Nephron (organoid): ENCODE results near the gene CD19.

Source experiments
- H3K27ac Mint-ChIP-seq, 3 experiments: 2 replicates each; pipeline ENCODE4 v1.8.0; 2020; ENCODE audit warnings: mixed read lengths in 3 of 3, mild to moderate bottlenecking in 2 of 3, moderate library complexity in 1 of 3
- H3K27me3 Mint-ChIP-seq: 2 replicates; pipeline ENCODE4 v1.8.0; 2021; ENCODE audit warnings: low read depth, mild to moderate bottlenecking, moderate library complexity, mixed read lengths
- H3K36me3 Mint-ChIP-seq: 2 replicates; pipeline ENCODE4 v1.8.0; 2020; ENCODE audit warnings: low read depth, mixed read lengths
- H3K4me1 Mint-ChIP-seq: 2 replicates; pipeline ENCODE4 v1.8.0; 2020; ENCODE audit warnings: mixed read lengths
- H3K4me3 Mint-ChIP-seq, 3 experiments: 2 replicates each; pipeline ENCODE4 v1.8.0; 2020; ENCODE audit warnings: mild to moderate bottlenecking in 3 of 3, mixed read lengths in 3 of 3, moderate library complexity in 2 of 3
- H3K9me3 Mint-ChIP-seq: 2 replicates; pipeline ENCODE4 v1.8.0; 2020; ENCODE audit warnings: mixed read lengths
- TF ChIP-seq, protein P1 (sequence below), 3 experiments: fragments of 200-600 bp; sonication (generic); IDR thresholded peaks; one replicate each; pipeline ENCODE4 v1.5.0; 2021; ENCODE audit warnings: antibody characterized with exemption in 3 of 3; ENCODE audit not compliant: unreplicated experiment in 3 of 3

CD19 gene

DNA sequence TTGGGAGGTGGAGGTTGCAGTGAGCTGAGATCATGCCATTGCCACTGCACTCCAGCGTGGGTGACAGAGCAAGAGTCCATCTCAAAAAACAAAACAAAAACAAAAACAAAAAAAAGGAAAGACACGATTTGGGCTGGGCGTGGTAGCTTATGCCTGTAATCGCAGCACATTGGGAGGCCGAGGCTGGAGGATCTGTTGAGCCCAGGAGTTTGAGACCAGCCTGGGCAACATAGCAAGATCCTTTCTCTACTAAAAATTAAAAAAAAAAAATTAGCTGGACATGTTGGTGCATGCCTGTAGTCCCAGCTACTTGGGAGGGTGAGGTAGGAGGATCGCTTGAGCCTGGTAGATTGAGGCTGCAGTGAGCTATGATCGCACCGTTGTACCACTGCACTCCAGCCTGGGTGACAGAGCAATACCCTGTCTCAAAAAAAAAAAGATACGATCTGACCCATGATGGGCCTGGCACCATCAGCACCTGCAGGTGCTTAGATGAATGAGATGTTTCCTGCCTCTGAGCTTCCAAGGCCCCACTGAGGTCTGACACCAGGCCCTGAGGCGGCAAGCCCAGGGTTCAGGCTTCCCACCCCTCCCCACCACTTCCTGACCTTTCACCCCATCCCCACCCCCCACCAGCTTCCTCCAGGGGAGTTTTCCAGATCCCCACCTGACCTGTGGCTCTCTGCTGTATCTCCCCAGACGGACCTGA, 31.7 kb upstream of the CD19 start:
- H3K27me3 Mint-ChIP-seq = no peaks in the 10 kb centered on the region
- TF ChIP-seq, protein P1, sequence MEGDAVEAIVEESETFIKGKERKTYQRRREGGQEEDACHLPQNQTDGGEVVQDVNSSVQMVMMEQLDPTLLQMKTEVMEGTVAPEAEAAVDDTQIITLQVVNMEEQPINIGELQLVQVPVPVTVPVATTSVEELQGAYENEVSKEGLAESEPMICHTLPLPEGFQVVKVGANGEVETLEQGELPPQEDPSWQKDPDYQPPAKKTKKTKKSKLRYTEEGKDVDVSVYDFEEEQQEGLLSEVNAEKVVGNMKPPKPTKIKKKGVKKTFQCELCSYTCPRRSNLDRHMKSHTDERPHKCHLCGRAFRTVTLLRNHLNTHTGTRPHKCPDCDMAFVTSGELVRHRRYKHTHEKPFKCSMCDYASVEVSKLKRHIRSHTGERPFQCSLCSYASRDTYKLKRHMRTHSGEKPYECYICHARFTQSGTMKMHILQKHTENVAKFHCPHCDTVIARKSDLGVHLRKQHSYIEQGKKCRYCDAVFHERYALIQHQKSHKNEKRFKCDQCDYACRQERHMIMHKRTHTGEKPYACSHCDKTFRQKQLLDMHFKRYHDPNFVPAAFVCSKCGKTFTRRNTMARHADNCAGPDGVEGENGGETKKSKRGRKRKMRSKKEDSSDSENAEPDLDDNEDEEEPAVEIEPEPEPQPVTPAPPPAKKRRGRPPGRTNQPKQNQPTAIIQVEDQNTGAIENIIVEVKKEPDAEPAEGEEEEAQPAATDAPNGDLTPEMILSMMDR (IDR thresholded peaks at IDR 0.05; ENCODE audit: unreplicated experiment in 3 of 3) = no peak
- H3K4me1 Mint-ChIP-seq = no peaks in the 10 kb centered on the region
- peaks cover 3% of the 10 kb centered on the region for H3K36me3 Mint-ChIP-seq
- no peak overlapping the region for H3K4me3 Mint-ChIP-seq
- H3K9me3 Mint-ChIP-seq = no peaks in the 10 kb centered on the region
- no peak overlapping the region for H3K27ac Mint-ChIP-seq

DNA sequence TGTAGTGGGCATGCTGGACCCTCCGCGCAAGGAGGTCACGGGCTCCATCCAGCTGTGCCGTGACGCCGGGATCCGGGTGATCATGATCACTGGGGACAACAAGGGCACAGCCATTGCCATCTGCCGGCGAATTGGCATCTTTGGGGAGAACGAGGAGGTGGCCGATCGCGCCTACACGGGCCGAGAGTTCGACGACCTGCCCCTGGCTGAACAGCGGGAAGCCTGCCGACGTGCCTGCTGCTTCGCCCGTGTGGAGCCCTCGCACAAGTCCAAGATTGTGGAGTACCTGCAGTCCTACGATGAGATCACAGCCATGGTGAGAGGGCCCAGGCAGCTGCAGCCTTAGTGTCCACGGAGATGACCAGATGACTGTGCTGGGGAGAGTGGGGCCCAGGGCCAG, 31.2 kb upstream of the CD19 start:
- no peaks in the 10 kb centered on the region for H3K9me3 Mint-ChIP-seq
- no peak overlapping the region for H3K4me3 Mint-ChIP-seq
- TF ChIP-seq, protein P1 (IDR thresholded peaks at IDR 0.05; ENCODE audit: unreplicated experiment in 3 of 3) = no peak
- no peaks in the 10 kb centered on the region for H3K4me1 Mint-ChIP-seq
- H3K27ac Mint-ChIP-seq = no peak overlapping the region
- peaks cover 3% of the 10 kb centered on the region for H3K36me3 Mint-ChIP-seq
- H3K27me3 Mint-ChIP-seq = no peaks in the 10 kb centered on the region

DNA sequence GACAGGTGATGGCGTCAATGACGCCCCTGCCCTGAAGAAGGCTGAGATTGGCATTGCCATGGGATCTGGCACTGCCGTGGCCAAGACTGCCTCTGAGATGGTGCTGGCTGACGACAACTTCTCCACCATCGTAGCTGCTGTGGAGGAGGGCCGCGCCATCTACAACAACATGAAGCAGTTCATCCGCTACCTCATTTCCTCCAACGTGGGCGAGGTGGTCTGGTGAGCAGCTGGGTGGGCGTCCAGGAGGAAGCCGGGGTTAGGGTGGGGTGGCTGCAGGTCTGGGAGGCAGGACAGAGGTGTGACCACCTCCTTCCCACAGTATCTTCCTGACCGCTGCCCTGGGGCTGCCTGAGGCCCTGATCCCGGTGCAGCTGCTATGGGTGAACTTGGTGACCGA, 29.9 kb upstream of the CD19 start:
- no peak overlapping the region for H3K27ac Mint-ChIP-seq
- H3K4me3 Mint-ChIP-seq = no peak overlapping the region
- H3K9me3 Mint-ChIP-seq = no peaks in the 10 kb centered on the region
- H3K4me1 Mint-ChIP-seq = no peaks in the 10 kb centered on the region
- H3K27me3 Mint-ChIP-seq = no peaks in the 10 kb centered on the region
- H3K36me3 Mint-ChIP-seq = peaks cover 3% of the 10 kb centered on the region
- TF ChIP-seq, protein P1 (IDR thresholded peaks at IDR 0.05; ENCODE audit: unreplicated experiment in 3 of 3) = no peak

DNA sequence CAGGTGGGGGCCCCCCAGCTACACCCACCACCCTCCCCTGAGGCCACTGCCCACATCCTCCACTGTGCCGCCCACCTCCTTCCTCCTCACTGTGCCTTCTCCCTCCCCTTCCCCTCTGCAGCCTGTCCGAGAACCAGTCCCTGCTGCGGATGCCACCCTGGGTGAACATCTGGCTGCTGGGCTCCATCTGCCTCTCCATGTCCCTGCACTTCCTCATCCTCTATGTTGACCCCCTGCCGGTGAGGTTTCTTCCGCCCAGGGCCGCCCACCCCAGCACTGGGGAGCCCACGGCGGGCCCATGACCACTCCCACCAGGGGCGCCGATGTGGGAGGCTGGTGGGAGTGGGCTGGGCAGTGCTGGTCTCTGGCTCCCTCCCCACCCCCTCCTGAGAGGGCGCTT, 28.9 kb upstream of the CD19 start:
- H3K36me3 Mint-ChIP-seq = peaks cover 3% of the 10 kb centered on the region
- H3K27me3 Mint-ChIP-seq = no peaks in the 10 kb centered on the region
- no peaks in the 10 kb centered on the region for H3K9me3 Mint-ChIP-seq
- no peak overlapping the region for H3K4me3 Mint-ChIP-seq
- no peak overlapping the region for H3K27ac Mint-ChIP-seq
- no peaks in the 10 kb centered on the region for H3K4me1 Mint-ChIP-seq
- TF ChIP-seq, protein P1 (IDR thresholded peaks at IDR 0.05; ENCODE audit: unreplicated experiment in 3 of 3) = no peak

DNA sequence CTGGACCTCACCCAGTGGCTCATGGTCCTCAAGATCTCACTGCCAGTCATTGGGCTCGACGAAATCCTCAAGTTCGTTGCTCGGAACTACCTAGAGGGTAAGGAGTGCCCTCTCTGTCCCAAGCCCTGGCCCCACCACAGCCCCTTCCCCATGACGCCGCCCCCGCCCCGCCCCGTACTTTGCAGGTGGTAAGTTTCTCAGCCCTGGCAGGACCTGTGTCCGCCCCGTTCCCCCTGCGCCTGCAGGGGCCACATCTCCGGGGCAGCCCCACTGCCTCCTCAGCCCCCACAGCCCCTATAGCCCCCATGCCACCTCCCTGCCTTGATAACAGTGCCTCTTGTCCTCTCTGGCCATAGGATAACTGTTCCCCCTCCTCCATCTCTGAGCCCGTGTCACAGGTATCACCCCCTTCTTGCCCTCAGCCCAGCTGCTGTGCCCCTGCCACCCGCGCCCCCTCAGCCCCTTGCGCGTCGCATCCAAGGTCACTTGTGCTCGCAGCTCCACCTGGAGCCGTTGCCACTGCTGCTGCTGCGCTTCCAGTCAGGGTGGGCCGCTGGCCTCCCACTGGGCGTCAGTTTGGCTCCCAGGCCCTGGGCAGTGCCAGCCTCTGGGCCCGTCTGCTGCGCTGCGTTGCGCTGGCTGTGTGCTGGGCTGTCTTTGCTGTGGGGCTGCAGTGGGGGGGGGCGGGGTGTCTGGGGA, 28.3 kb upstream of the CD19 start:
- TF ChIP-seq, protein P1 (IDR thresholded peaks at IDR 0.05; ENCODE audit: unreplicated experiment in 3 of 3) = no peak
- H3K4me3 Mint-ChIP-seq = no peak overlapping the region
- H3K9me3 Mint-ChIP-seq = no peaks in the 10 kb centered on the region
- H3K27me3 Mint-ChIP-seq = no peaks in the 10 kb centered on the region
- H3K27ac Mint-ChIP-seq = no peak overlapping the region
- H3K36me3 Mint-ChIP-seq = peaks cover 3% of the 10 kb centered on the region
- H3K4me1 Mint-ChIP-seq = no peaks in the 10 kb centered on the region

DNA sequence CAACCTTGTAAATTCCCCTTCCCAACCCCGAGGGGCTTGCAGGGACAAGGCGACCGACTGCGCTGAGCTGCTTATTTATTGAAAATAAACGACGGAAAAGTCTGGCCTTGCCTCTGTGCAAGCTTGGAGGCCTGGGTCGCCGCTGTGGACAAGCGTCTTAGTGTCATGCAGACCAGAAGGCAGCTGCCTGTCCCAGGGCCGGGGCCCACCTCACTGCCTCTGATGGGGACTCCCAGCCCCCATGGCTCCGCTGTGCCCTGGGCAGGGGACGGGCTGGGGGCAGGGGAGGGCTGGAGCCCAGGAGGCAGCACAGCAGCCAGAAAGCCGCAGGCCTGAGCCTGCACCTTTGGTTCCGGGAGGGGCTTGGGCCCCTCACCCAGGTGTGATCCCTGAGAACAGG, 27.4 kb upstream of the CD19 start:
- Mint-ChIP-seq H3K27ac (no peak overlapping the region), H3K36me3 (no peaks in the 10 kb centered on the region), H3K27me3 (no peaks in the 10 kb centered on the region), H3K9me3 (no peaks in the 10 kb centered on the region), H3K4me1 (no peaks in the 10 kb centered on the region), H3K4me3 (no peak overlapping the region)
- TF ChIP-seq, protein P1 (IDR thresholded peaks at IDR 0.05; ENCODE audit: unreplicated experiment in 3 of 3) = no peak
